Stimulated activated CD8-positive, alpha-beta memory T cell treated with anti-CD3 and anti-CD28 coated beads, Interleukin-12 subunit alpha, Interleukin-12 subunit beta, amount 100 ng/mL, for 24 hours (primary cell): ENCODE data around the gene TMEM154.
A peak's percentile ranks its signal among the peaks of the same experiment; 100 is the strongest.

Source experiments
- DNase-seq: peaks from one replicate; pipeline ENCODE4 v3.0.0-alpha.2; 2020; ENCODE audit errors: extremely low read depth

TMEM154 gene, protein sequence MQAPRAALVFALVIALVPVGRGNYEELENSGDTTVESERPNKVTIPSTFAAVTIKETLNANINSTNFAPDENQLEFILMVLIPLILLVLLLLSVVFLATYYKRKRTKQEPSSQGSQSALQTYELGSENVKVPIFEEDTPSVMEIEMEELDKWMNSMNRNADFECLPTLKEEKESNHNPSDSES

DNA sequence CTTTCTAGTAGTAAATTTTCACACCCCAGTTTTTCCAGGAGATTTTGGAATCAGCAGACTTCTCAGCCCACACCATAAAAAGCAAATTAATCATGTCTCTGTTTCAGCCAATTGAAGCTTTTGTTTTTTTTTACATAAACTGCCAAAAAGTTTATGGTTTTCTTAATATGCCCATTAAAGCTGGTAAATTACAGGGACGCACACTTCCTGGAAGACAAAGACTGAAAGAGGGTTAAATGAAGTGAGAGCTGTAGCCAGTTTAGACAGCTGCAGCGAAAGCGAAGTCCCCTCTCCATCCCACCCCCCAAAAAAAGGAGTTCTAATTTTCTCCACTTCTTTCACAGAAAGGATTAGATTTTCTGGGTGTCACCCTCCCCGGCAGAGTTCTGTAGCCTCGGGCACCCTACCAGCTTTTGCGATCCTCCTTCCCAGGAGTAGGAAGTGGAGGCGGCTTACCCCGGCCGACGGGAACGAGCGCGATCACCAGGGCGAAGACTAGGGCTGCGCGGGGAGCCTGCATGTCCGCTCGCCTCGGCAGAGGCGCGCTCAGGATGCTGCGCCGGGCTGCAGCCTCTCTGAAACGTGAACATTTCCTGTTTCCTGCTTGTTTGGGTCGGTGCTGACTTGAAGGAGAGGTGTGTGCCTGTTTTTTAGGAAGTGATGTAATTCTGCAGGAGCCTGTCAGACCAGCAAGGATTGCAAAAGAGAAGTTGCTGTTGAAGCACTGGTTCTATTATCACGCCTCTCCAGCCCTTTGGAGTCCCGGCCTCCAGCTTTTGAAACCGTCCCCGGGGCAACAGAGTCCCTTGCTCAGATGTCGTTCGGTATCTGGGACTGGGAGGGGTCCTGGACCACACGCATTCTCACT lies at the start of gene TMEM154:
TMEM154 (minus strand) TSS at position 584 of the 868 bp plus-strand sequence; CDS start at position 520, 64 bp downstream.
- peak; percentile 21 for DNase-seq

DNA sequence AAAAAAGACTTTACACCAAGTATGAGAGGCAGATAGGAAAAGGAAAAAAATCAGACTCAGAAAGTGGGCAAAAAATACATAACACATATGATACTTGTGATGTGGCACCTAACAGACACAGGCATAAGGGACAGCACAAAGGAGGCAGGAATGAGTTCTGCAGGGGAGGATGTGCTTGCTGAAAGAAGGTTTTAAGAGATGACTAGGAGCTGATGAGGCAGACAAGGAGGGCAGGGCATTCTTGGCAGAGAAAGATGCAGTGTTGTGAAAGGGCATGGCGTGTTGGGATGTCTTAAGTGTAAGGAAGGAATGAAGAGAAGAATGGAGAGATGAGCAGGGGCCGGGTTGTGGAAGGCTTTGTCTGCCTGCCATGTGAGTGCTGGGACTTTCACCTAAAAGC lies 49.7 kb upstream of the TMEM154 start:
- no peak for DNase-seq

DNA sequence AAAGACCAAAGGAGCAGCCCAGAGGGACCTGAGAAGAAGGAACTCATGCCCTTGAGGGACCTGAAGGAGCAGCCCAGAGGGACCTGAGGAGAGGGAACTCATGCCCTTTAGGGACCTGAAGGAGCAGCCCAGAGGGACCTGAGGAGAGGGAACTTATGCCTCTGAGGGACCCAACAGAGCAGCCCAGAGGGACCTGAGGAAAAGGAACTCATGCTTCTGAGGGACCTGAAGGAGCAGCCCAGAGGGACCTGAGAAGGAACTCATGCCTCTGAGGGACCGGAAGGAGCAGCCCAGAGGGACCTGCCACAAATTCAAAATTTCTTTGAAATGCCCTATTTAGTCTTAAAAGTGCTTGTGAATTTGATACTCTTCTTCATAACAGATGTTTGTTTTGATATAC lies 48.5 kb upstream of the TMEM154 start:
- DNase-seq = no peak

DNA sequence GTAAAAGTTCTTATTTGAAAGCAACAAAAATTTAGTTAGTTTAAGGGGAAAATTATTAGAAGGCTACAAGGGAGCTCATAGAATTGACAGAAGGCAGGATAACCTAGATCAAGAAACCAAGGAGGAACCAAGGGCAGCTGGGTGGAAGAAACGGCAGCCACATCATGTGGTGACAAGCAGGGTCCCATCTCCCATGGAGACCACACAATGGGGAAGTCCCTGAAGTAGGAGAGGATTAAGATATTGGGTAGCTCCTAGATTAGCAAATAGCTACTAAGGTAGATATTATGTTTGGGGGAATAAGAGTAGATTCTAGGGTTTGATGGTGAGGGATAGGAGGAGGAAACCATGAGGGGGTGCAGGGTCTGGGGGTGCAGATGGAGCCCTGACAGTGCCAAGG lies 48.0 kb upstream of the TMEM154 start:
- no peak for DNase-seq

DNA sequence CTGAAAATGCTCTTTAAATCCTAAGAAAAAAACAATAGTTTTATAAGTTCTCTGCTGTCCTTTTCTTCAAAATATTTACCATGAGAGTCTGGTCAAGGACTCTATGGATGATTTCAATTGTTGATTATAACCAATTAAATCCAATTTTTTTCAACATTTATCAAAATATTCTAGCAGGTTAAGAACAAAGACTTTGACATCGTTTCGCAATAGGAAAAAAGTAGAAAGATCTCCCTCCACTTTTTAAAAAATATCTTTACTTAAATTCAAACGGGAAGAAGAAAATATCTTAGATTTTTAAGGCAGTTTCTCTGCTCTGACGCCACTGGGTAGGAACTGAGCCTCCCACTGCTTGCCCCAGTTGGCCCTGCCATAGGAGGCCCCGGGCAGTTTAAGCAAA lies 44.7 kb upstream of the TMEM154 start:
- no peak for DNase-seq

DNA sequence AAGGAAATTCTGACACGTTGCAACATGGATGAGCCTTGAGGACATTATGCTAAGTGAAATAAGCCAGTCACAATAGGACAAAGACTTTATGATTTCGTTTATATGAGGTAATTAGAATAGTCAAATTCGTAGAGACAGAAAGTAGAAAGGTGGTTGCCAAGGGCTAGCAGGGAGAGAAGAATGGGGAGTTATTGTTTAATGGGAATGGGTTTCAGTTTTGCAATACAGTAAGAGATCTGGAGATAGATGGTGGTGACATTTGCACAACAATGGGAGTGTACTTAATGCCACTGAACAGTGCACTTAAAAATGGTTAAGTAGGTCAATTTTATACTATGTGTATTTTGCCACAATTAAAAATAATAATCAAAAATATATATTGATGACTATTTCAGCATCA lies 43.4 kb upstream of the TMEM154 start:
- no peak for DNase-seq

GRCh38 chr4:152719801-152720556 lies 40.2 kb upstream of the TMEM154 start:
- DNase-seq = no peak

- no peak for DNase-seq
These were observed 39.5 kb upstream of the TMEM154 start for GRCh38 chr4:152719291-152719690.

DNA sequence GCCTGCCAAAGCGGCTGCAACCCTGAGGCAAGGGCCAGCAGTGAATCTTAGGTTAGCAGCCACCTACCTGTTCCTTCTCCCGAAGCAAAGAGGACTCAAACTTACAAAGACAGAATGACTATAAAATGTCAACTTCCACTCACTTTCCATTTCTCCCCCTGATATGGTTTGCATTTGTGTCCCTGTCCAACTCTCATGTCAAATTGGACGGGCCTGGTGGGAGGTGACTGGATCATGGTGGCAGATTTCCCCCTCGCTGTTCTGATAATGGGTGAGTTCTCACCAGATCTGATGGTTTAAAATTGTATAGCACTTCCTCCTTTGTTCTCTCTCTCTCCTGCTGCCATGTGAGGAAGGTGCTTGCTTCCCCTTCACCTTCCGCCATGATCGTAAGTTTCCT lies 35.3 kb upstream of the TMEM154 start:
- no peak for DNase-seq

GRCh38 chr4:152713951-152714705 lies 34.3 kb upstream of the TMEM154 start:
- DNase-seq = no peak

DNA sequence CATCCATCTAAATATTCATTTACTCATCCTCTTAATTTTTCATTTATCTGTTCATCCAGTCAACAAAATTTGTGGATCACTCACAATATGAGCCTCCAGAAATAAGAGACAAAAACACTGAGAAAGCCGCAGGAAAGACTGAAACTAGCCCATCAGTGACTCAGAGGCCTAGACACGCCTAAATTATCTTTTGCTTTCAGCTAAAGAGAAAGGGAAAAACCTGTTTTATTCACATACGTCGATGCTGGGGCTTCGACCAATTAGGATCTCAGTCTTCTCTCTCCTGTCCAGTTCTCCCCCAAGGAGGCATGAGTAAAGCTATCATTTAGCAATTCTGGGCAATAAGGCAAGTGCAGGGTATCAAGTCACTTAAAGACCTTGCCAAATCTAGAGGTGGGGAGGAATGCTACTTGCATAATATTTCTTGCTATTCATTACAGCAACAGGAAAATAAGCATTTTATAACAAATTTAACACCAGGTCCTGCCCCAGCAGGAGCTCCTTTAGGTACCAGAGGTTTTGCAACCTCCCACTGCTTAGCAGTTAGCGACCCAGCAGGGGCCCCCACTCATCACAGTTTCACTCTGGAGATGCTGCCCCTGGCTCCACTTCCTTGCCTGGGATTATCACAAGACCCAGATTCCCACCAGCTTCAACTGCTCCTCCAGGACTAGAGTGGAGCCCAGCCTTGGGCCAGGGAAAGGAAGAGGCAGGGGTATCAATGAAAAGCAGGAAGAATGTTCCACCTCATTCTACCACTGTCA lies 30.1 kb upstream of the TMEM154 start:
- no peak for DNase-seq

DNA sequence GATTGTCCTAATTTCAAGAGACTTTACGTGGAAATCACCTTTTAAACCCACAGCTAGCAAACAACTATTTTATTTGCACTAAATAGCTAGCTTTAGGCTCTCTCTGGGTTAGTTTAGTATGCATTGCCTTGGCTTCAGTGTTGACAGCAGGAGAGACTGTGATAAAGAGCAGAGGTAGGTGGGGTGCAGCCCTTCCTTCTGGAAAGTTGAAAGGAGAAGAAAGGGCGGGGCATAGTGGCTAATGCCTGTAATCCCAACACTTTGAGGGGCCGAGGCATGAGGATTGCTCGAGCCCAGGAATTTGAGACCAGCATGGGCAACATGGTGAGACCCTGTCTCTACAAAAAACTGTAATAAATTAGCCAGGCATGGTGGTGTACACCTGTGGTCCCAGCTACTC lies 29.0 kb upstream of the TMEM154 start:
- no peak for DNase-seq

- no peak for DNase-seq
These were observed 28.6 kb upstream of the TMEM154 start for GRCh38 chr4:152708361-152708760.

- DNase-seq = no peak
These were observed 27.8 kb upstream of the TMEM154 start for GRCh38 chr4:152707632-152708031.

DNA sequence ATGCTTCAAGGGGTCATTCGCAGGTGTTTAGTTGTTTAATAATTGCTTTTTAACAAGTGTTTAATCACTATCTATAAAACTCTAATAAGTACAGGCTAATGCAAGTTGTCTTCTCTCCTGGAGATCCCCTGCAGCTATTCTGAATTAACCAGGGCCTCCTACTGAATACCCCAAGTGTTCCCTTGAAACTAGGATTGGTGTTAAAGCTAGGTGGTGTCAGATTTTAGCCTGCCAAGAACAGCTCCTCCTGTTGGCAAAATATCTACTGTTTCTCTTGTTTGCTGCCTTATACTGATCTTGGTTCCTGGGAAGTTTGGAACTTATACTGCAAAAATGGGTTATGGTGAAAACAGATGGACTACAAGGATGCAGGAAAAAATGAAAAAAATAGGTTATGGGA lies 26.1 kb upstream of the TMEM154 start:
- no peak for DNase-seq

DNA sequence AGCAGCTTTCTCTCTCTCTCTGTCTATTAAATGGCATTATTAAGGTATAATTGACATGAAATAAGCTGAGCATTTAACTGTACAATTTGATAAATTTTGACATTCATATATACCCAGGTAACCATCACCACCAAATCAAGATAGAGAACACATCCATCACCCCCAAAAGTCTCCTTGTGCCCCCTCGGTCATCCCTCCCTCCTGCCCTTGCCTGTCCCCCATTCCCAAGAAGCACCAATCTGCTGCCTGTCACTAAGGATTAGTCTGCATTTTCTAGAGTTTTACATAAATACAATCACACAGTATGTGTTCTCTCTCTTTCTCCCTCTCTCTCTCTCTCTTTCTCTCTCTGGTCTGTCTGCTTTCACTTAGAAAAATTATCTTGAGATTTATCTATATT lies 25.0 kb upstream of the TMEM154 start:
- DNase-seq = no peak

DNA sequence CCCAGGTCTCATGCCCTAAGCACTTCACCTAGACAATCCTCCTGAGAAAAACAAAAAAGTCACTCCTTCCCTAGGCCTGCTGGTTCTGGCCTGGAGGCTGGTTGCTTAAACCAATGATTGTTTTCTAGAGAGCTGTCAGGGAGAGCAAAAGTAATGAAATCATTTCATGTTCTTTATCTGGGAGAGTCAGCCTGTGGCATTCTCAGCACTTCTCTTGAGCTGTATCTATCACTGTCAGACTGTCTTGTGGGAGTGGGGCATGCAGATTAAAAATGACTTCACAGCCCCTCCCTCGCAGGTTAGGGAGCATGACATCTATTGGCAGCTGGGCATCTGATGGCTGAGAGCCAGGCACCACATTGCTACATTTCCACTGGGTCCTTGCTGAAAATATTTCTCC lies 20.4 kb upstream of the TMEM154 start:
- no peak for DNase-seq

DNA sequence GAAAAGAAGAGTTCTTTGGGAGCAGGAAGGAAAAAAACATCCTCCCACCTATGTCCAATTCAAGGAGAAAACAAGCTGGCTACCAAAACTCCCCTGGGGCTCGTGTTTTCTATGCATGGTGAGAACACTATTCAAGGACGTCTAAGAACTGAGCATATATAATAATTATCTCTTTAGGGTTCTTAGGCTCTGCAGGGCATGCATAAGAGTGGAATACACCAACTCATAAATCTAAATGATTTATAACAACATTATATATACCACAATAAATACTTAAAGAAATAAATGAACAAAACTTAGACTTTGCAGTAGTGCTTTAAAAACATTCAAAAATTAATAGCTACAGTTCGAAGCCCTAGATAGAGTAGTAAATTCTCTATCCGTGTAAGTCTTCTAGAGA lies 19.5 kb upstream of the TMEM154 start:
- DNase-seq = no peak

- no peak for DNase-seq
These were observed 18.3 kb upstream of the TMEM154 start for GRCh38 chr4:152698089-152698499.

DNA sequence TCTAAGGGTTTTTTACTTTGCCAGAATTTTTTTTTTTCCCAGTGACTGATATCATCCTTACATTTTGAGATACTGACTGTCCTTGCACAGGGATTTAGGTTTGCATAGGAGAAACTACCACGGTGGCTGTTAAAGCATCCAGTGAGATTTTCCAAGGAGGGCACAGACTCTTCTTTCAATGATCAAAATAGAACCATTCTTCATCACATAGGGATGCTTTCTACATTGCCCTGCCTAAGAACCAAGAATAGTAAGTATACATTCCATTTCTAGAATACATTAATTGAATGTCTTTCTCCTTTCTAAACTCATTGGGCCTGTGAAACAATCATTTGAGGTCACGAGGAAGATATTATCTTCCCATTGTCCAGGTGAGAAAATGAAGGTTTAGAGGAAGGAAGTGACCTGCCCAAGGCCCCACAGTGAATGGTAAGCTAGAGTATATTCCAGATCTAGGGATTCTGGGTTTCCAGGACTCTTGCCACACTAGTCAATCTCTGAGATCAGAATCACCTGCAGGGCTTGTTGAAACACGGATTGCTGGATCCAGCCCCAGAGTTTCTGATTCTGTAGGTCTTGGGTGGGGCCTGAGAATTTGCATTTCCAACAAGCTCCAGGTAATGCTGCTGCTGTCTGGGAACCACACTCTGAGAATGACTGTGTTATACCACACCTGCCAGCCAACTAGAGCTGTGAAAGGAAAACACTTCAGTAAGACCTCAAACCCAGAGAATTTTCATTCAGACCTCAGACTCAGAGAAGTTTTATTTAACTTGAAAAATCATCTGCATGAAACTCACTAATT lies 17.7 kb upstream of the TMEM154 start:
- DNase-seq = no peak
